NT2/D1 (cell line): ENCODE results near the gene ARL16.

Experiments used
- DNase-seq: peaks from one replicate; pipeline ENCODE4 v3.0.0-alpha.2; 2011; ENCODE audit warnings: low read depth, low spot score
- H3K27me3 ChIP-seq: 2 replicates; pipeline ENCODE4 v1.6.0; 2011; ENCODE audit warnings: mild to moderate bottlenecking; ENCODE audit not compliant: insufficient read length, insufficient read depth
- H3K36me3 ChIP-seq: 2 replicates; pipeline ENCODE4 v1.6.1; 2011; ENCODE audit warnings: mild to moderate bottlenecking, low read length, mixed read lengths; ENCODE audit not compliant: insufficient read depth, insufficient read length
- H3K4me1 ChIP-seq: 2 replicates; pipeline ENCODE4 v1.5.1; 2011; ENCODE audit not compliant: insufficient read depth, insufficient read length
- H3K4me3 ChIP-seq: 2 replicates; pipeline ENCODE4 v1.5.1; 2011; ENCODE audit warnings: low read depth; ENCODE audit not compliant: insufficient read length
- H3K9ac ChIP-seq: 2 replicates; pipeline ENCODE4 v1.6.0; 2011; ENCODE audit warnings: low read depth; ENCODE audit not compliant: insufficient read length
- H3K9me3 ChIP-seq: 2 replicates; pipeline ENCODE4 v1.5.1; 2011; ENCODE audit warnings: mild to moderate bottlenecking, low read length; ENCODE audit not compliant: insufficient read depth
- SUZ12 ChIP-seq: IDR thresholded peaks from 2 replicates; pipeline ENCODE4 v1.6.1; 2011; ENCODE audit not compliant: insufficient read length, insufficient read depth; ENCODE audit errors: extremely low read depth
- YY1 ChIP-seq: IDR thresholded peaks from 2 replicates; pipeline ENCODE4 v1.6.1; 2011; ENCODE audit not compliant: insufficient read length, insufficient read depth
- ZNF274 ChIP-seq: IDR thresholded peaks from 2 replicates; pipeline ENCODE4 v1.6.1; 2011; ENCODE audit warnings: mild to moderate bottlenecking, low read depth, low read length

The ARL16 gene

DNA sequence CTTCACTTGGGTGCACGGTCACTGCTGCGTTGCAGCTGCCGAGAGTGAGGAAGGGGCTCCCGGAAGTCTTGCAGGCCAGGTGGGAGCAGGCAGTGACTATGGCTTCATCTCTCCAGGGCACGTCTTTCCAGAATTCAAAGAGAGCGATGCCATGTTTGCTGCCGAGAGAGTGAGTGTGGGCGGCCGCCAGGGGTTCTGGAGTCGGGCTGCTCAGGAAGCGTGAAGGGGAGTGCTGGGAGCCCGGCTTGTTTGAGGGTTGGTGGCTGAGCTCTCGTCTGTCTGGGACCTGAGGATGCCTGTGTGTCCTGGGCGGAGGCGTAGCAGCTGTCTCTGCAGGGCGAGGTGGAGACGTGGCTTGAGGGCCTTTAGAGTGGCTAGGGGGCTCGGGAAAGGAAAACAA, 6.5 kb upstream of the ARL16 start:
- no peaks in the 10 kb centered on the region for H3K9me3 ChIP-seq
- no peak overlapping the region for H3K9ac ChIP-seq
- TF ChIP-seq SUZ12 (no peak), YY1 (no peak), ZNF274 (no peak)
- H3K36me3 ChIP-seq = peaks cover 99% of the 10 kb centered on the region
- no peak overlapping the region for H3K4me3 ChIP-seq
- H3K4me1 ChIP-seq = peaks cover 8% of the 10 kb centered on the region
- H3K27me3 ChIP-seq = no peaks in the 10 kb centered on the region
- no peak for DNase-seq

DNA sequence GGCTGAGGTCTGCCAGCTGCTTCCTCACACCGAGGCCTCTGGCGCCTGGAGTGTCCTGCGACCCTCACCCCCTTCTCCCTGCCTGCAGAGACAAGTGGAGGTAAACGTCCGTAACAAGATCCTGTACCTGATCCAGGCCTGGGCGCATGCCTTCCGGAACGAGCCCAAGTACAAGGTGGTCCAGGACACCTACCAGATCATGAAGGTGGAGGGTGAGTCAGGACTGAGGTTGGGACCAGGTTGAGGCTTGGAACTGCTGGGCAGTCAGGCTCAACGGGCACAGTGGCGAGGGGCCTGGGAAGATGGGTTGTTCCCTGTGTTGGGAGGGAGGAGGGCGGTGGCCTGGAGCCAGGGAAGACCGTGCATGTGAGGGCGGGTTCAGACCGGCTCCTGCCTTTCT, 5.0 kb upstream of the ARL16 start:
- TF ChIP-seq YY1 = no peak
- no peak for TF ChIP-seq SUZ12
- no peak for TF ChIP-seq ZNF274
- H3K36me3 ChIP-seq = peaks cover 87% of the 10 kb centered on the region
- DNase-seq = no peak

DNA sequence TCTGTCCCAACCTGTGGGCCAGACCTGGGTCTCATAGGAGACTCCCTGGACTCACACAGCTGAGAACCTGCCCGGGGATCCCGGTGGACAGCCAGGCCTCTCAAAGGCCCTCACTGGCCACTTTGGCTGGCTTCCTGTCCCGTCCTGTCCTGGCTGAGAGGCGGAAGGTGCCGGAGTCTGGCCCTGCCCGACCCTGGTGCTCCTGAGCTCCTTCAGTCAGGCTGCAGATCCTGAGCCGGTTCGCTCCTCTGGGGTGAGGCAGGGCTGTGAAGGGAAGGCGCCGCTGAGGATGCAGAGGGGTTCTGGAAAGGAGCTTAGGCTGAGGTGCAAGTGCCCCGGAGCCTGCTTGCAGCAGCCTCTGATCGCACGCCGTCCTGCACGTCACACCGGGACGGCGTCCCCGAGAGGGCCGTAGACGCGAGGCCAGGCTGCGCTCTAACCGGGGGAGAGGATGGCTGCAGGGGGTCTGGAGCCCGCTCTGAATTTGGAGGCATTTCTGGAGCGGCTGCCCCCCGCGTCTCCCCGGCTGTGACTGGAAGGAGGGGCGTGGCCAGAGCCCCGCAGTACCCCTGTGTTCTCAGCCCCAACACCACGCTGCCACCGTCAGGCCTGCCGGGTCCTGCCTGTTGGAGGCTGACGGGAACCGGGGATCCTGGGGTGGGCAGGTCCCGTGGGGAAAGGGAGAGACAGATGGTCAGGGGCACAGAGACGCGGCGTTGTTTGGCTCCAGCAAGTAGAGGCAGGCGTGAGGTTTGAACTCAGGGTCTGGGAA, 4.4 kb upstream of the ARL16 start:
- Histone ChIP-seq H3K27me3 (no peaks in the 10 kb centered on the region), H3K9me3 (no peaks in the 10 kb centered on the region), H3K9ac (no peak overlapping the region), H3K36me3 (peaks cover 80% of the 10 kb centered on the region), H3K4me1 (peaks cover 13% of the 10 kb centered on the region), H3K4me3 (no peak overlapping the region)
- DNase-seq = no peak
- no peak for TF ChIP-seq SUZ12
- TF ChIP-seq YY1 = no peak
- no peak for TF ChIP-seq ZNF274

More for the DNA sequence above, 5.0 kb upstream of the ARL16 start:
- Histone ChIP-seq H3K9ac (no peak overlapping the region), H3K4me1 (peaks cover 16% of the 10 kb centered on the region), H3K27me3 (no peaks in the 10 kb centered on the region), H3K9me3 (no peaks in the 10 kb centered on the region), H3K4me3 (no peak overlapping the region)

DNA sequence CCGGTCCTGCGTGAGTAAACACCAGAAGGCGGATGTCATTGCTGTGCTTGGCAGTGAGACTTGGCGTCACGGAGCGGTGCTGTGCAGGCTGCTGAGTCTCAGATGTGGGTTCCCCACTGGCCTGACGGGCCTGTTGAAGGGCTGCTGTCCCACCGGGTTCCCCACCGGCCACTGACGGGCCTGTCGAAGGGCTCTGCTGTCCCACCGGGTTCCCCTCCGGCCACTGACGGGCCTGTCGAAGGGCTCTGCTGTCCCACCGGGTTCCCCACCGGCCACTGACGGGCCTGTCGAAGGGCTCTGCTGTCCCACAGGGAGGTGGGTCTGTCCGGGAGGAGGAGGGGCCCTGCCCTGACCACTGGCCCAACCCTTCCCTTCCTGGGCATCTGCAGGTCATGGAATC, 3.0 kb upstream of the ARL16 start:
- H3K9me3 ChIP-seq = no peaks in the 10 kb centered on the region
- H3K27me3 ChIP-seq = no peaks in the 10 kb centered on the region
- H3K4me3 ChIP-seq = no peak overlapping the region
- H3K36me3 ChIP-seq = peaks cover 76% of the 10 kb centered on the region
- no peak for DNase-seq
- peaks cover 14% of the 10 kb centered on the region for H3K4me1 ChIP-seq
- H3K9ac ChIP-seq = no peak overlapping the region
- TF ChIP-seq ZNF274 = no peak
- TF ChIP-seq YY1 = no peak
- no peak for TF ChIP-seq SUZ12

DNA sequence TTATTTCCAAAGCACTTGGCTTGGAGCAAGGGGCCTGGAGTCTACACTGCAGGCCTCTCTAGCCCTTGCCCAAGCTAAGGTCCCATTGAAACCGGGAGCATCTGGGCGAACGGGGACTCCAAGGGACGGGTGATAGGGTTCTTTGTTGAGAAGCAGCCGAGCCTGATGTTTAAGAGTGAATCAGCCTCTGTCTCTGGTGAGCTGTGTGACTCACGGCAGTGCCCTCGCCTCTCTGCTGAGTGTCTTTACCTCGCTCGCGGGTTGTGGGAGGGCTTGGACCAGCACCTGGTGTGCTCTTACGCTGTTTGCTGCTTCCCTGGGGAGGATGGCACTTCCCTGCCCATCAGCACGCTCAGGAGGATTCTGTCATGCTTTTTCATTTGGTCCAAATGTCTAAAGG, 1.5 kb upstream of the ARL16 start:
- TF ChIP-seq ZNF274 (no peak), SUZ12 (no peak), YY1 (no peak)
- H3K9me3 ChIP-seq = no peaks in the 10 kb centered on the region
- DNase-seq = no peak

DNA sequence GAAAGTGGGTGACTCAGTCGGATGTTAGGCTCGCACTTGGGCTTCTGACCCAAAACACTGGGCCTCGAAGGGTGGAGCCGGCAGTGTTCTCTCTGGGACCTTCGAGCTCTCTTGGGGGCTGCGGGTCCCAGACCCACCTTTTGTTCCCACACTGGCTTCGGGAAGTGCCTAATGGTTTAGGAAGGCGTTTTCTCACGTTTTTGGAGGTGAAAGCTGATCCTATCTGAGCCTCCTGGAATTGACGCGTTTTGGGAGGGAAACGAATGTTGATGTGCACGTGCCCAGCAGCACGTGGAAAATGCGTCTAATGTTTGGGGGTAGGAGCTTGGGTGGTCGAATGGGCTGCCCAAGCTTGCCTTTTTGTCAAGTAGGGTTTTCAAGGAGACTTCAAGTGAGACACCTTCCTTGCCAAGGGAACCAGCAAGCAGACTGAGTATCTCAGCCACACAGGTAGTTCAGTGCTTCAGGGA, 880 bp upstream of the ARL16 start:
- TF ChIP-seq SUZ12 (no peak), YY1 (no peak), ZNF274 (no peak)
- Histone ChIP-seq H3K9me3 (no peaks in the 10 kb centered on the region), H3K4me1 (peaks cover 14% of the 10 kb centered on the region), H3K9ac (peak overlapping the region; percentile 94), H3K27me3 (no peaks in the 10 kb centered on the region), H3K36me3 (peaks cover 74% of the 10 kb centered on the region), H3K4me3 (peak overlapping the region; percentile 91)
- no peak for DNase-seq

More for the DNA sequence above, 1.5 kb upstream of the ARL16 start:
- peak overlapping the region; percentile 91 for H3K4me3 ChIP-seq
- peak overlapping the region; percentile 94 for H3K9ac ChIP-seq
- H3K27me3 ChIP-seq = no peaks in the 10 kb centered on the region
- H3K4me1 ChIP-seq = peaks cover 14% of the 10 kb centered on the region
- H3K36me3 ChIP-seq = peaks cover 75% of the 10 kb centered on the region

DNA sequence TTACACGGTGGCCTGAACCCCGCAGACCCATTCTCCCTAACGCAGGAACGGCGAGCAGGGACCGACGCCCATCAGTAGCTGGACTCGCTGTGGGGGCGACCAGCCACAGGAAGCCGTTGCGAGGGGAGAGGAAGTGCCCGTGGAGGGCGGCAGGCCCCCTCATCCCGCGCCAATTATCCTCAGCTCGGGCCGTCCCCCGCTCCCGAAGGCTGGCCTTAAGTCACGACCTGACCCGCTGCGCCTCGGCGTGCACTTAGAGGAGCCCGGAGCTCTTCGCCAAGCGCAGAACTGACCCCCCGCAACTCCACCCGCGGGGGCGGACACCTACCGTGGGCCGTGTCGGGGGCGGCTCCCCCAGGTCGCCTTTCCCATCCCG, 401 bp downstream of the ARL16 start:
- H3K4me1 ChIP-seq = peaks cover 14% of the 10 kb centered on the region
- no peak for DNase-seq
- H3K9me3 ChIP-seq = no peaks in the 10 kb centered on the region
- H3K4me3 ChIP-seq = peak overlapping the region; percentile 97
- H3K9ac ChIP-seq = peak overlapping the region; percentile 99
- H3K27me3 ChIP-seq = no peaks in the 10 kb centered on the region
- TF ChIP-seq ZNF274 (no peak), YY1 (peak; percentile 3)
- peaks cover 61% of the 10 kb centered on the region for H3K36me3 ChIP-seq
